ENCODE measurements around the gene TMEM163. TPM values are rescaled to one million over a fixed set of nuclear protein-coding genes. Genes with fewer than 3 reads are reported as not detected.

Gene TMEM163
- total and polyA plus RNA-seq, 2 of the 13 experiments (the other 11 are each of a cell fraction or from before 2014, with no cell fraction given), result 0.05 TPM; not detected in 1

- peak; percentile 44; the same call in 1 of the 2 replicates for TF ChIP-seq TCF7L2 (IDR thresholded peaks at IDR 0.05; ENCODE audit: low read depth, low read length)
- no peak for TF ChIP-seq NFE2L1 (CRISPR knock-in tag; IDR thresholded peaks at IDR 0.05; ENCODE audit: borderline replicate concordance)
- peak; percentile 62 for TF ChIP-seq HNRNPUL1 (IDR thresholded peaks at IDR 0.05; ENCODE audit: low read depth, low read length)
- TF ChIP-seq GFI1 (CRISPR knock-in tag; IDR thresholded peaks at IDR 0.05; ENCODE audit: borderline replicate concordance), result peak; percentile 93
- TF ChIP-seq JUND (CRISPR knock-in tag; IDR thresholded peaks at IDR 0.05), result peak; percentile 76
- TF ChIP-seq NONO (IDR thresholded peaks at IDR 0.05), result no peak
- peak; percentile 86 for TF ChIP-seq NONO (CRISPR knock-in tag; conservative IDR thresholded peaks at IDR 0.05)
- TF ChIP-seq, protein P1, sequence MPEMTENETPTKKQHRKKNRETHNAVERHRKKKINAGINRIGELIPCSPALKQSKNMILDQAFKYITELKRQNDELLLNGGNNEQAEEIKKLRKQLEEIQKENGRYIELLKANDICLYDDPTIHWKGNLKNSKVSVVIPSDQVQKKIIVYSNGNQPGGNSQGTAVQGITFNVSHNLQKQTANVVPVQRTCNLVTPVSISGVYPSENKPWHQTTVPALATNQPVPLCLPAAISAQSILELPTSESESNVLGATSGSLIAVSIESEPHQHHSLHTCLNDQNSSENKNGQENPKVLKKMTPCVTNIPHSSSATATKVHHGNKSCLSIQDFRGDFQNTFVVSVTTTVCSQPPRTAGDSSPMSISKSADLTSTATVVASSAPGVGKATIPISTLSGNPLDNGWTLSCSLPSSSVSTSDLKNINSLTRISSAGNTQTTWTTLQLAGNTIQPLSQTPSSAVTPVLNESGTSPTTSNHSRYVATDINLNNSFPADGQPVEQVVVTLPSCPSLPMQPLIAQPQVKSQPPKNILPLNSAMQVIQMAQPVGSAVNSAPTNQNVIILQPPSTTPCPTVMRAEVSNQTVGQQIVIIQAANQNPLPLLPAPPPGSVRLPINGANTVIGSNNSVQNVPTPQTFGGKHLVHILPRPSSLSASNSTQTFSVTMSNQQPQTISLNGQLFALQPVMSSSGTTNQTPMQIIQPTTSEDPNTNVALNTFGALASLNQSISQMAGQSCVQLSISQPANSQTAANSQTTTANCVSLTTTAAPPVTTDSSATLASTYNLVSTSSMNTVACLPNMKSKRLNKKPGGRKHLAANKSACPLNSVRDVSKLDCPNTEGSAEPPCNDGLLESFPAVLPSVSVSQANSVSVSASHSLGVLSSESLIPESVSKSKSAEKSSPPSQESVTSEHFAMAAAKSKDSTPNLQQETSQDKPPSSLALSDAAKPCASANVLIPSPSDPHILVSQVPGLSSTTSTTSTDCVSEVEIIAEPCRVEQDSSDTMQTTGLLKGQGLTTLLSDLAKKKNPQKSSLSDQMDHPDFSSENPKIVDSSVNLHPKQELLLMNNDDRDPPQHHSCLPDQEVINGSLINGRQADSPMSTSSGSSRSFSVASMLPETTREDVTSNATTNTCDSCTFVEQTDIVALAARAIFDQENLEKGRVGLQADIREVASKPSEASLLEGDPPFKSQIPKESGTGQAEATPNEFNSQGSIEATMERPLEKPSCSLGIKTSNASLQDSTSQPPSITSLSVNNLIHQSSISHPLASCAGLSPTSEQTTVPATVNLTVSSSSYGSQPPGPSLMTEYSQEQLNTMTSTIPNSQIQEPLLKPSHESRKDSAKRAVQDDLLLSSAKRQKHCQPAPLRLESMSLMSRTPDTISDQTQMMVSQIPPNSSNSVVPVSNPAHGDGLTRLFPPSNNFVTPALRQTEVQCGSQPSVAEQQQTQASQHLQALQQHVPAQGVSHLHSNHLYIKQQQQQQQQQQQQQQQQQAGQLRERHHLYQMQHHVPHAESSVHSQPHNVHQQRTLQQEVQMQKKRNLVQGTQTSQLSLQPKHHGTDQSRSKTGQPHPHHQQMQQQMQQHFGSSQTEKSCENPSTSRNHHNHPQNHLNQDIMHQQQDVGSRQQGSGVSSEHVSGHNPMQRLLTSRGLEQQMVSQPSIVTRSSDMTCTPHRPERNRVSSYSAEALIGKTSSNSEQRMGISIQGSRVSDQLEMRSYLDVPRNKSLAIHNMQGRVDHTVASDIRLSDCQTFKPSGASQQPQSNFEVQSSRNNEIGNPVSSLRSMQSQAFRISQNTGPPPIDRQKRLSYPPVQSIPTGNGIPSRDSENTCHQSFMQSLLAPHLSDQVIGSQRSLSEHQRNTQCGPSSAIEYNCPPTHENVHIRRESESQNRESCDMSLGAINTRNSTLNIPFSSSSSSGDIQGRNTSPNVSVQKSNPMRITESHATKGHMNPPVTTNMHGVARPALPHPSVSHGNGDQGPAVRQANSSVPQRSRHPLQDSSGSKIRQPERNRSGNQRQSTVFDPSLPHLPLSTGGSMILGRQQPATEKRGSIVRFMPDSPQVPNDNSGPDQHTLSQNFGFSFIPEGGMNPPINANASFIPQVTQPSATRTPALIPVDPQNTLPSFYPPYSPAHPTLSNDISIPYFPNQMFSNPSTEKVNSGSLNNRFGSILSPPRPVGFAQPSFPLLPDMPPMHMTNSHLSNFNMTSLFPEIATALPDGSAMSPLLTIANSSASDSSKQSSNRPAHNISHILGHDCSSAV (CRISPR knock-in tag; IDR thresholded peaks at IDR 0.05; ENCODE audit: borderline replicate concordance), result no peak
- TF ChIP-seq XBP1 (CRISPR knock-in tag; IDR thresholded peaks at IDR 0.05), result no peak
- no peak for TF ChIP-seq ZNF121 (CRISPR knock-in tag; IDR thresholded peaks at IDR 0.05)
- TF ChIP-seq CREM (IDR thresholded peaks at IDR 0.05), result peak; percentile 80
- no peak for TF ChIP-seq CREM (CRISPR knock-in tag; IDR thresholded peaks at IDR 0.05)
- peak; percentile 95 for TF ChIP-seq RARA (CRISPR knock-in tag; IDR thresholded peaks at IDR 0.05)
- TF ChIP-seq RBAK (CRISPR knock-in tag; IDR thresholded peaks at IDR 0.05), result no peak
- TF ChIP-seq, protein P2, sequence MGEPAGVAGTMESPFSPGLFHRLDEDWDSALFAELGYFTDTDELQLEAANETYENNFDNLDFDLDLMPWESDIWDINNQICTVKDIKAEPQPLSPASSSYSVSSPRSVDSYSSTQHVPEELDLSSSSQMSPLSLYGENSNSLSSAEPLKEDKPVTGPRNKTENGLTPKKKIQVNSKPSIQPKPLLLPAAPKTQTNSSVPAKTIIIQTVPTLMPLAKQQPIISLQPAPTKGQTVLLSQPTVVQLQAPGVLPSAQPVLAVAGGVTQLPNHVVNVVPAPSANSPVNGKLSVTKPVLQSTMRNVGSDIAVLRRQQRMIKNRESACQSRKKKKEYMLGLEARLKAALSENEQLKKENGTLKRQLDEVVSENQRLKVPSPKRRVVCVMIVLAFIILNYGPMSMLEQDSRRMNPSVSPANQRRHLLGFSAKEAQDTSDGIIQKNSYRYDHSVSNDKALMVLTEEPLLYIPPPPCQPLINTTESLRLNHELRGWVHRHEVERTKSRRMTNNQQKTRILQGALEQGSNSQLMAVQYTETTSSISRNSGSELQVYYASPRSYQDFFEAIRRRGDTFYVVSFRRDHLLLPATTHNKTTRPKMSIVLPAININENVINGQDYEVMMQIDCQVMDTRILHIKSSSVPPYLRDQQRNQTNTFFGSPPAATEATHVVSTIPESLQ (CRISPR knock-in tag; conservative IDR thresholded peaks at IDR 0.05), result no peak
- no peak for TF ChIP-seq ZNF484 (CRISPR knock-in tag; IDR thresholded peaks at IDR 0.05; ENCODE audit: borderline replicate concordance, low read depth)
- TF ChIP-seq, protein P3, sequence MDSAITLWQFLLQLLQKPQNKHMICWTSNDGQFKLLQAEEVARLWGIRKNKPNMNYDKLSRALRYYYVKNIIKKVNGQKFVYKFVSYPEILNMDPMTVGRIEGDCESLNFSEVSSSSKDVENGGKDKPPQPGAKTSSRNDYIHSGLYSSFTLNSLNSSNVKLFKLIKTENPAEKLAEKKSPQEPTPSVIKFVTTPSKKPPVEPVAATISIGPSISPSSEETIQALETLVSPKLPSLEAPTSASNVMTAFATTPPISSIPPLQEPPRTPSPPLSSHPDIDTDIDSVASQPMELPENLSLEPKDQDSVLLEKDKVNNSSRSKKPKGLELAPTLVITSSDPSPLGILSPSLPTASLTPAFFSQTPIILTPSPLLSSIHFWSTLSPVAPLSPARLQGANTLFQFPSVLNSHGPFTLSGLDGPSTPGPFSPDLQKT (CRISPR knock-in tag; IDR thresholded peaks at IDR 0.05; ENCODE audit: borderline replicate concordance), result no peak
- TF ChIP-seq, protein P4, sequence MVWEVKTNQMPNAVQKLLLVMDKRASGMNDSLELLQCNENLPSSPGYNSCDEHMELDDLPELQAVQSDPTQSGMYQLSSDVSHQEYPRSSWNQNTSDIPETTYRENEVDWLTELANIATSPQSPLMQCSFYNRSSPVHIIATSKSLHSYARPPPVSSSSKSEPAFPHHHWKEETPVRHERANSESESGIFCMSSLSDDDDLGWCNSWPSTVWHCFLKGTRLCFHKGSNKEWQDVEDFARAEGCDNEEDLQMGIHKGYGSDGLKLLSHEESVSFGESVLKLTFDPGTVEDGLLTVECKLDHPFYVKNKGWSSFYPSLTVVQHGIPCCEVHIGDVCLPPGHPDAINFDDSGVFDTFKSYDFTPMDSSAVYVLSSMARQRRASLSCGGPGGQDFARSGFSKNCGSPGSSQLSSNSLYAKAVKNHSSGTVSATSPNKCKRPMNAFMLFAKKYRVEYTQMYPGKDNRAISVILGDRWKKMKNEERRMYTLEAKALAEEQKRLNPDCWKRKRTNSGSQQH (CRISPR knock-in tag; IDR thresholded peaks at IDR 0.05; ENCODE audit: low read depth), result no peak
- peak; percentile 70; the same call in 1 of the 2 replicates for TF ChIP-seq ZNF652 (CRISPR knock-in tag; IDR thresholded peaks at IDR 0.05; ENCODE audit: borderline replicate concordance, low read depth)
Observed at GRCh38 chr2:134432435-134432883, 286.3 kb downstream of the TMEM163 start (continued).

Data from HepG2 (cell line).